Mammary epithelial cell (primary cell): ENCODE data around the gene XPR1.

Source experiments
- EZH2 ChIP-seq: IDR thresholded peaks from 2 replicates; pipeline ENCODE4 v1.6.1; 2012; ENCODE audit warnings: low read length, inconsistent platforms, borderline replicate concordance
- TF ChIP-seq, protein P1 (sequence below), 2 donors: IDR thresholded peaks in 1 of 2; conservative IDR thresholded peaks in 1 of 2; 2 replicates each; pipeline ENCODE4 v1.5.1; 2011 to 2012; ENCODE audit warnings: inconsistent platforms in 2 of 2, low read length in 2 of 2, mild to moderate bottlenecking in 2 of 2, control low read depth in 1 of 2, low read depth in 1 of 2; ENCODE audit not compliant: insufficient read depth in 1 of 2; ENCODE audit errors: extremely low read depth in 1 of 2

DNA sequence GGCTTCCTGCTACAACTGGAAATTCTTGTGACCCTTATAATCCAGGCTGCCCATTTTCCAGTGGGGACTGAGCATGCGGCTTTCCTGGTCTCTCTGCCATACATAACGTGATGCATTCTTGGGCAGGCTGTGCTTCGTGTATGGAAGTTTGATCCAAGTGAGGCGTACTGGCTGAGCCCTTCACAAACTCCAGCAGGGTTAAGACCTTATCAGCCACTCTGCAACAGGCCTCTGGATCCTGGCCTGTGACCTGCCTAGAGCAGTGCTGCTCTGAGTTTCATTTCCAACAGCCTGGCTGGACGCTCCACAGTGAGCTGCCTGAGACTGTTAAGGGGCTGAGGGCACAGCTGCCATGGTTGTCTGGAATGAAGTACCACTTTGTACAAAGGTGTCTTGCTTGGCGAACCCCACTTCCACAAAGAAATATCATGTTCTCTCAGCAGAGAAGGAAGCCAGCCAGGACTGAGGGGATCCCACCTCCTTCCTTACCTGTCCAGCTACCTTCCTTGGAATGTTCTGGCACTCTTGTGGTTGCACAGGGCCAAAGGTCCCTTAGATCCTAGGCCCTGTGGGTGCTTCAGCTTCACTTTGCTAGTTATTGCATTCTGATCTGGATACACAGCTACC lies 28.5 kb upstream of the XPR1 start:
- TF ChIP-seq, protein P1, sequence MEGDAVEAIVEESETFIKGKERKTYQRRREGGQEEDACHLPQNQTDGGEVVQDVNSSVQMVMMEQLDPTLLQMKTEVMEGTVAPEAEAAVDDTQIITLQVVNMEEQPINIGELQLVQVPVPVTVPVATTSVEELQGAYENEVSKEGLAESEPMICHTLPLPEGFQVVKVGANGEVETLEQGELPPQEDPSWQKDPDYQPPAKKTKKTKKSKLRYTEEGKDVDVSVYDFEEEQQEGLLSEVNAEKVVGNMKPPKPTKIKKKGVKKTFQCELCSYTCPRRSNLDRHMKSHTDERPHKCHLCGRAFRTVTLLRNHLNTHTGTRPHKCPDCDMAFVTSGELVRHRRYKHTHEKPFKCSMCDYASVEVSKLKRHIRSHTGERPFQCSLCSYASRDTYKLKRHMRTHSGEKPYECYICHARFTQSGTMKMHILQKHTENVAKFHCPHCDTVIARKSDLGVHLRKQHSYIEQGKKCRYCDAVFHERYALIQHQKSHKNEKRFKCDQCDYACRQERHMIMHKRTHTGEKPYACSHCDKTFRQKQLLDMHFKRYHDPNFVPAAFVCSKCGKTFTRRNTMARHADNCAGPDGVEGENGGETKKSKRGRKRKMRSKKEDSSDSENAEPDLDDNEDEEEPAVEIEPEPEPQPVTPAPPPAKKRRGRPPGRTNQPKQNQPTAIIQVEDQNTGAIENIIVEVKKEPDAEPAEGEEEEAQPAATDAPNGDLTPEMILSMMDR (conservative IDR thresholded peaks at IDR 0.05 in 1 of 2, IDR thresholded peaks at IDR 0.05 in 1 of 2; ENCODE audit: extremely low read depth in 1 of 2, insufficient read depth in 1 of 2, low read depth in 1 of 2, low read length in 2 of 2): no peak
- no peak for TF ChIP-seq EZH2
